Measurements from ENCODE around the gene TPSG1.

TPSG1 gene

GRCh38 chr16:1177750-1178149 lies 47.3 kb downstream of the TPSG1 start:
- H3K79me2 ChIP-seq (ENCODE audit: insufficient read depth, low read length): no peaks in the 10 kb centered on the region
- H2AFZ ChIP-seq (ENCODE audit: low read length): no peak overlapping the region
- no peaks in the 10 kb centered on the region for H3K4me1 ChIP-seq (ENCODE audit: insufficient read depth, low read length, poor library complexity, severe bottlenecking)
- no peaks in the 10 kb centered on the region for H4K20me1 ChIP-seq (ENCODE audit: insufficient read depth, low read length, poor library complexity, severe bottlenecking)
- H3K9me3 ChIP-seq (ENCODE audit: insufficient read depth, low read depth, low read length): no peaks in the 10 kb centered on the region
- H3K27me3 ChIP-seq (ENCODE audit: insufficient read depth, low read length, poor library complexity, severe bottlenecking): no peaks in the 10 kb centered on the region
- no peaks in the 10 kb centered on the region for H3K36me3 ChIP-seq (ENCODE audit: insufficient read depth, low read length)
- no peaks in the 10 kb centered on the region for H3F3A ChIP-seq (ENCODE audit: low read depth)
- no peak overlapping the region for H3K4me3 ChIP-seq (ENCODE audit: low read length, poor library complexity, severe bottlenecking)
- no peak for TF ChIP-seq EZH2phosphoT487 (IDR thresholded peaks at IDR 0.05; ENCODE audit: borderline replicate concordance)
- TF ChIP-seq, protein P1, sequence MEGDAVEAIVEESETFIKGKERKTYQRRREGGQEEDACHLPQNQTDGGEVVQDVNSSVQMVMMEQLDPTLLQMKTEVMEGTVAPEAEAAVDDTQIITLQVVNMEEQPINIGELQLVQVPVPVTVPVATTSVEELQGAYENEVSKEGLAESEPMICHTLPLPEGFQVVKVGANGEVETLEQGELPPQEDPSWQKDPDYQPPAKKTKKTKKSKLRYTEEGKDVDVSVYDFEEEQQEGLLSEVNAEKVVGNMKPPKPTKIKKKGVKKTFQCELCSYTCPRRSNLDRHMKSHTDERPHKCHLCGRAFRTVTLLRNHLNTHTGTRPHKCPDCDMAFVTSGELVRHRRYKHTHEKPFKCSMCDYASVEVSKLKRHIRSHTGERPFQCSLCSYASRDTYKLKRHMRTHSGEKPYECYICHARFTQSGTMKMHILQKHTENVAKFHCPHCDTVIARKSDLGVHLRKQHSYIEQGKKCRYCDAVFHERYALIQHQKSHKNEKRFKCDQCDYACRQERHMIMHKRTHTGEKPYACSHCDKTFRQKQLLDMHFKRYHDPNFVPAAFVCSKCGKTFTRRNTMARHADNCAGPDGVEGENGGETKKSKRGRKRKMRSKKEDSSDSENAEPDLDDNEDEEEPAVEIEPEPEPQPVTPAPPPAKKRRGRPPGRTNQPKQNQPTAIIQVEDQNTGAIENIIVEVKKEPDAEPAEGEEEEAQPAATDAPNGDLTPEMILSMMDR (conservative IDR thresholded peaks at IDR 0.05; ENCODE audit: low read length): no peak
- no peak overlapping the region for H3K4me2 ChIP-seq (ENCODE audit: low read depth, low read length, poor library complexity, severe bottlenecking)
- no peak overlapping the region for H3K9ac ChIP-seq (ENCODE audit: low read depth, low read length, poor library complexity, severe bottlenecking)
- H3K9me2 ChIP-seq (replicated peaks; ENCODE audit: low read depth, low read length): no peaks in the 10 kb centered on the region

DNA sequence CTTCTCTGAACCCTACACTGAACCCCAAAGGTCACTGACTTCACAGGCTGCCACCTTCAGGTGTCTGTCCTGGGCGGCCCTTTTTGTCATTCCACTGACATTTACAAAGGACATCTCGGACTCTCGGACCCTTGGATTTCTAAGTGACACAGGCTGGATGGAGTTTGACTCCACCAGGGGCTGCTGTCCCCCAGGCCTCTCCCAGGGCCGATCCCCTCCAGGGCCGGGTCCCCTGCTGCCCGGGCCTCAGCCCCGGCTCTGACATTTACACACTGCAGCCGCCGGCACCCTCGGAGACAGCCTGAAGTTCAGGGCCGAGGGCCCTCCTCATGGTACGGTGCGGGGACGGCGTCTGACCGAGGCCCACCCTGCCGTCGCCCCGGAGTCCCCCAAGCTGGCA lies 48.0 kb downstream of the TPSG1 start:
- H2AFZ ChIP-seq (ENCODE audit: low read length): no peak overlapping the region
- H3F3A ChIP-seq (ENCODE audit: low read depth): no peaks in the 10 kb centered on the region
- H3K9me2 ChIP-seq (replicated peaks; ENCODE audit: low read depth, low read length): no peaks in the 10 kb centered on the region
- no peaks in the 10 kb centered on the region for H4K20me1 ChIP-seq (ENCODE audit: insufficient read depth, low read length, poor library complexity, severe bottlenecking)
- H3K9me3 ChIP-seq (ENCODE audit: insufficient read depth, low read depth, low read length): no peaks in the 10 kb centered on the region
- no peaks in the 10 kb centered on the region for H3K4me1 ChIP-seq (ENCODE audit: insufficient read depth, low read length, poor library complexity, severe bottlenecking)
- H3K36me3 ChIP-seq (ENCODE audit: insufficient read depth, low read length): no peaks in the 10 kb centered on the region
- no peaks in the 10 kb centered on the region for H3K27me3 ChIP-seq (ENCODE audit: insufficient read depth, low read length, poor library complexity, severe bottlenecking)
- no peak overlapping the region for H3K4me3 ChIP-seq (ENCODE audit: low read length, poor library complexity, severe bottlenecking)
- TF ChIP-seq, protein P1 (conservative IDR thresholded peaks at IDR 0.05; ENCODE audit: low read length): no peak
- TF ChIP-seq EZH2phosphoT487 (IDR thresholded peaks at IDR 0.05; ENCODE audit: borderline replicate concordance): no peak
- H3K9ac ChIP-seq (ENCODE audit: low read depth, low read length, poor library complexity, severe bottlenecking): no peak overlapping the region
- H3K79me2 ChIP-seq (ENCODE audit: insufficient read depth, low read length): no peaks in the 10 kb centered on the region
- no peak overlapping the region for H3K4me2 ChIP-seq (ENCODE audit: low read depth, low read length, poor library complexity, severe bottlenecking)

DNA sequence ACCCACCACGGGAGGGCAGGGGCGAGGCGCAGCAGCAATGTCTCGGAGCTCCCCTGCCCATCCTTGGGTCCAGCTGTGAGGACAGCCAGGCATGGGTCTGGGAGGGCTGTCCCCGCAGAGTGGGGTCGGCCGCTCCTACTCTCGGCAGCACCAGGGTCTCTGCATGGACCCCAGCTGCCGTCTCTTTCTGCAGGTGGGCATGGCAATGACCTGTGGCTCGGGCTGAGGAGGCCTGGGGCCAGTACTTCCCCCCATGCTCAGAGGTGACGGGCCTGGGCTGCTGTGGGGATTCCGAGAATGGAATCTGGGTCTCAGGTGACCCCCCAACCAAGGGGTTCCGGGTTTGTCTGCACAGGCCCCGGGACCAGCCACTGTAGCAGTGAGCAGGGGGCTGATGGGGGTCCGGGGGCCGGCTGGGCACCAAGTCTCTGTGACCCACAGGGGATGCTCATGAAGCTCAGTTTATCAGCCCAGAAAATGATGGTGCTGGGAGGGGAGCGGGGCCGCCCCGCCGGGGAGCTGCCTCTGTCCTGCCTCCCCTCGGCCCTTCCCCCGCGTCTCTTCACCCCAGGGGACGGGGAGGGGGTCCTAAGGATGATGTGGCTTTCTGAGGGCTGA lies 48.7 kb downstream of the TPSG1 start:
- no peaks in the 10 kb centered on the region for H4K20me1 ChIP-seq (ENCODE audit: insufficient read depth, low read length, poor library complexity, severe bottlenecking)
- no peaks in the 10 kb centered on the region for H3K9me2 ChIP-seq (replicated peaks; ENCODE audit: low read depth, low read length)
- no peaks in the 10 kb centered on the region for H3K4me1 ChIP-seq (ENCODE audit: insufficient read depth, low read length, poor library complexity, severe bottlenecking)
- no peak overlapping the region for H3K9ac ChIP-seq (ENCODE audit: low read depth, low read length, poor library complexity, severe bottlenecking)
- no peaks in the 10 kb centered on the region for H3K27me3 ChIP-seq (ENCODE audit: insufficient read depth, low read length, poor library complexity, severe bottlenecking)
- H3K36me3 ChIP-seq (ENCODE audit: insufficient read depth, low read length): no peaks in the 10 kb centered on the region
- H3K9me3 ChIP-seq (ENCODE audit: insufficient read depth, low read depth, low read length): no peaks in the 10 kb centered on the region
- no peak overlapping the region for H3K4me3 ChIP-seq (ENCODE audit: low read length, poor library complexity, severe bottlenecking)
- H3K4me2 ChIP-seq (ENCODE audit: low read depth, low read length, poor library complexity, severe bottlenecking): no peak overlapping the region
- TF ChIP-seq, protein P1 (conservative IDR thresholded peaks at IDR 0.05; ENCODE audit: low read length): no peak
- no peak for TF ChIP-seq EZH2phosphoT487 (IDR thresholded peaks at IDR 0.05; ENCODE audit: borderline replicate concordance)
- no peaks in the 10 kb centered on the region for H3F3A ChIP-seq (ENCODE audit: low read depth)
- H3K79me2 ChIP-seq (ENCODE audit: insufficient read depth, low read length): no peaks in the 10 kb centered on the region
- no peak overlapping the region for H2AFZ ChIP-seq (ENCODE audit: low read length)

All from Loucy (cell line).